DMS53 treated with DMSO at 0.1 percent for 48 hours (cell line): ENCODE data around the gene UPF1.
"Not testable (repeated sequence)": the region's sequence is repeated elsewhere in the genome, so short reads cannot be mapped to it uniquely, and the experiment has no call there.

Experiments
- DNase-seq: peaks from one replicate; lab custom pipeline; 2025; ENCODE audit not compliant: unreplicated experiment; lab: John Stamatoyannopoulos, UW

The UPF1 gene

DNA sequence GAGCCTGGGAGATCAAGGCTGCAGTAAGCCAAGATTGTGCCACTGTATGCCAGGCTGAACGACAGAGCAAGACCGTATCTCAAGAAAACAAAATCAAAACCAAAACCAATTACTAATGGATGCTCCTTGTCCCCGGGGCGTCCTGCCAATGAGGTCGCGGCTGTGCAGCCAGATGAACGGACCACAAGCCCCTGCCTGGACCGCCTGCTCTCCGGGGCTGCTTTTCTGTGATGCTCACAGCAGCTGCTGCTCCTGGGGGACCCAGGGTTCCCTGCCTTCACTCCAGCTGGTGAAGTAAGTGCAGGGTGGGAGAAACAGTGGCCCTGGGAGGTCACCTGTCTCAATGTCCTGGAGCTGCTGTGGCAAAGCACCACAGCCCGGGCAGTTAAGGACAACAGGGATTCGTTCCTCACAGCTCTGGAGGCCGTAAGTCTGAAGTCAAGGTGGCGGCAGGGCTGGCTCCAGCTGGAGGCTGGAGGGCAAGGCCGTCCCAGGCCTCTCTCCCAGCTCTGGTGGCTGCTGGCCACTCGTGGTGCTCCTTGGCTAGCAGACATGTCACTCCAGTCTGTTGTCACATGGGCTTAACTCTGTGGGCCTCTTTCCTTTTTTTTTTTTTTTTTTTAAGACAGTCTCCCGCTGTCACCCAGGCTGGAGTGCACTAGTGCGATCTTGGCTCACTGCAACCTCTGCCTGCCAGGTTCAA lies 77.3 kb downstream of the UPF1 start:
- DNase-seq: no peak

DNA sequence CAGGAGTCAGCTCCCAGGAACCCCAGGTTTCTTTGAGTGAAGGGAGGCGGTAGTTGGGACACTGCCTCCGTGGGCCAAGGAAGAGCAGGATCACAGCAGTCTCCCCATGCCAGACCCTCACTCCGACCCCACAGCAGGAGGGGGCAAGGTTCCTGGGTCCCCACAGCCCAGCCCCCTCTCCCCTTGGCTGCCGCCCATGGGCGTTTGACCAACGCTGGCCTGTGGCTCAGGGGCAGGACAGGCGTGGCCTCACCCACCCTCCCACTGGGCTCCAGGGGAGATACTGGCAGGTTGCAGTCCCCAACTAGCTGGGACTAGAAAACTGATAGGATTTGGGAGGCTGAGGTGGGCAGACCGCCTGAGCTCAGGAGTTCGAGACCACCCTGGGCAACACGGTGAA lies 78.3 kb downstream of the UPF1 start:
- no peak for DNase-seq

DNA sequence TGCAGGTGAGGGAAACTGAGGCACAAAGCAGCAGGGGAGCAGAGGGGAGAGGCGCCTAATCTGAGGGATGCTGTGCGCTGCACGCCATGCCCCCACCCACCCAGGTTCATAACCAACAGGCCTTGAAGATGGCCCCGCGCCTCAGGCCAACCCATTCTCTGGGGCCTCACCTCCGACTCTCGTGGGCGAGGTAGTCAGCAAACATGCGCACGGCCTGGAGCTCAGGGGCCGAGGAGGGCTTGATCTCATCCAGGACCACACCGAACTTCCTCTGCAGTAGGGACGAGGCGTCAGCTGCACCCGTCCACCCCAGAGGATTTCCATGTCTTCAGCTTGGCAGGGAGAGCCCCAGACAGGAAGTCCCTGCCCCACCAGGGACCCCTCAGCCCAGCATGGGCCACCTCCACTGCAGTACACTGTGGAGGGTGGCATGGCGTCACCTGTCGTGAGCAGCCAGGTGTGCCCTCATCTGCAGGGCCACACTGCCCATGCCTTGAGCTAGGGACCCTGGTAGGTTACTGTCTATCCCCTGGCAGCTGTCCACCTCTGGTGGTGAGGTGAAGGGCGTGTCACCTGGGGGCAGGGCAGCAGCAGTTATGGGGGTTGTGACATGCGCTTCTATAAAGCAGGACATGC lies 79.2 kb downstream of the UPF1 start:
- no peak for DNase-seq

DNA sequence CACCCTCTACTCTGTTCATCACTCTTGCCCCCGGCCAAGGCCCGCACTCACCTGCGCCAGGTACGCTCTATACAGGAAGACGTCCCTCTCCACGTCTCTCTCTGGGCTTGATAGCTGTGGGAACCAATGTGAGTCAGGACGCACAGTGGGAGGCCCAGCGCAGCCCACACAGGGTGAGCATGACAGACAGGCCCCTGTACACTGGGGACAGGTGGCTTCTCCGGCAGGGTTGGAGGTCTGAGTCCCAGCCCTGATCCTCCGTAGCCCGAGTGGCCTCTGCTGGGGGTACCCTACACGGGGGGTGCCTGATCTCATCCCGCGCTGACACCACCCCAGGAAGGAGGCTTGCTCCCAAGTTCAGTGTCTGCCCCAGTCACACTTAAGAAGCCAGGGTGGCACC lies 81.2 kb downstream of the UPF1 start:
- no peak for DNase-seq

DNA sequence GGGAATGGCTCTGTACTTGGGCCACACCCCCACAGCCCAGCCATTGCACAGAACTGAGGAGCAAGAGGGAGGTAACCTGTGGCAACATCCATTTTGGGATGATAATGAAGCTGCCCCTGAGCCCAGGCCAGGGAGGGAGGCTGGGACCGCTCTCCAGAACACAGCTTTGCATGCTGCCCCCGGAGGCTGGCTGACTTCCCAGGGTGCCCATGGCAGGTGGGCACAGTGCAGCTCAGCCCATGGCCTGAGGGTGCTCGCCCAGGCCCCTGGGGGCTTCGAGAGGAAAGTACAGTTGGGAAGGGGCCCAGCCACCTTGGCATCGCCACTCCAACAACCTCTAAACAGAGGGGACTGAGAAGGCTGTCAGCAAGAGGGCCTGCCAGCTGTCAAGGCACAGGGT lies 81.7 kb downstream of the UPF1 start:
- DNase-seq: no peak

DNA sequence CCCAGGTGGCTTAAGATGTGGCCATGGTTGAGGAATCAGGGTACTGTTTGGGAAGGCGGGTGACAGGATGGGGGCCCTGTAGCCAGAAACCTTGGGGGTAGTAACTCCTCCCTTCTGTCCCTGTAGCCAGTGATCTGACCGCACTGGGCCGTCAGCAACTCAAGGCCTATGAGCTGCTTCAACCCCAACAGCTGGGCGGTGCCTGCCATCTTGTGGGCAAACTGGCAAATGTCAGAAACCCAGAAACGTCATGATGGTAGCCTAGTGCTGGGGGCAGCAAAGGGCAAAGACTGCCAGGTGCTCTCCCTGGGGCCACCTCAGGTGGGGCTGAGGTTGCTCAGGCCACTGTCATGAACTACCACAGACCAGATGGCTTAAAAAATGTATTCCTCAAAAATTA lies 83.9 kb downstream of the UPF1 start:
- DNase-seq: no peak

DNA sequence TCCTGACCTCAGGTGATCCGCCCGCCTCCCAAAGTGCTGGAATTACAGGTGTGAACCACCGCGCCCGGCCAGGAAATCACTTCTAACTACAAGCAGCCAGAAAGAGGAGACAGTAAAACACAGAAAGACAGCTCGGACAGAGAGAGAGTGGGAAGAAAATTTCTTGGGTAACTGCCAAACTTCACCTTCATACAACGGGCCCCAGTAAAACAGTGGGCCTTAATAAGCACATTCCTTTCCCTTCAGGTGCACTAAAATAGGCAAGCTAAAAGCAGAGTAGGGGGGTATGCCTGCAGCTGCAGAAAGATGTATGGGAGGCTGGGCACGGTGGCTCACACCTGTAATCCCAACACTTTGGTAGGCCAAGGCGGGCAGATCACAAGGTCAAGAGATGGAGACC lies 85.8 kb downstream of the UPF1 start:
- not testable (repeated sequence) for DNase-seq
